Panc1 (cell line): ENCODE results near the gene KIAA0232. TPM values are rescaled to one million over a fixed set of nuclear protein-coding genes. Genes with fewer than 3 reads are reported as not detected.
"Not testable (repeated sequence)": the region's sequence is repeated elsewhere in the genome, so short reads cannot be mapped to it uniquely, and the experiment has no call there.

Experiments used
- ATAC-seq: fragments of 200-7000 bp; cut with Tn5 transposase; 2 replicates; pipeline ENCODE4 v1.9.1; 2020; ENCODE audit warnings: mild to moderate bottlenecking, moderate library complexity
- BruUV-seq: library from RNA; stranded (reverse); fragments of 400-500 nt; replicated peaks from 2 replicates; lab custom pipeline; 2021; lab: Mats Ljungman, UMichigan
- CTCF ChIA-PET: fragments of 300-600 bp; sonication (Branson Sonifier 250); formaldehyde crosslinking; loops from one replicate; lab custom pipeline; 2022; ENCODE audit warnings: antibody characterized with exemption; lab: Charles Lee
- POLR2A ChIA-PET: fragments of 300-600 bp; sonication (Branson Sonifier 250); formaldehyde crosslinking; loops from one replicate; lab custom pipeline; 2022; ENCODE audit warnings: antibody characterized with exemption; lab: Charles Lee
- DNase-seq: peaks from one replicate; pipeline ENCODE4 v3.0.0-alpha.2; 2010; ENCODE audit warnings: low read depth, low spot score
- H3K27ac ChIP-seq: 2 replicates; pipeline ENCODE4 v1.5.1; 2011; ENCODE audit warnings: mild to moderate bottlenecking, low read length, inconsistent platforms
- H3K27me3 ChIP-seq: fragments of 200-500 bp; sonication (Bioruptor generic); 2 replicates; pipeline ENCODE4 v1.6.0; 2014; ENCODE audit warnings: low read length, inconsistent platforms; ENCODE audit not compliant: control insufficient read depth, insufficient read depth
- H3K36me3 ChIP-seq: fragments of 200-500 bp; sonication (Bioruptor generic); 2 replicates; pipeline ENCODE4 v1.5.1; 2014; ENCODE audit warnings: inconsistent platforms, mild to moderate bottlenecking, low read length, moderate library complexity; ENCODE audit not compliant: control insufficient read depth, insufficient read depth
- H3K4me1 ChIP-seq: 2 replicates; pipeline ENCODE4 v1.5.1; 2011; ENCODE audit warnings: inconsistent platforms, mild to moderate bottlenecking, low read length, moderate library complexity; ENCODE audit not compliant: control insufficient read depth, insufficient read depth
- H3K4me3 ChIP-seq, 2 experiments: 2 replicates each; pipeline ENCODE4 v1.5.1; 2011 to 2012; ENCODE audit warnings: low read depth in 2 of 2, low read length in 2 of 2, mild to moderate bottlenecking in 2 of 2, inconsistent platforms in 1 of 2, moderate library complexity in 1 of 2
- H3K9me3 ChIP-seq: fragments of 200-500 bp; sonication (Bioruptor generic); 2 replicates; pipeline ENCODE4 v1.5.1; 2014; ENCODE audit warnings: low read depth, mild to moderate bottlenecking, inconsistent platforms, low read length, moderate library complexity; ENCODE audit not compliant: control insufficient read depth, insufficient read depth
- POLR2AphosphoS5 ChIP-seq: IDR thresholded peaks from 2 replicates; pipeline ENCODE4 v1.6.1; 2012; ENCODE audit warnings: mild to moderate bottlenecking, low read depth, low read length, moderate library complexity
- REST ChIP-seq, 2 experiments: IDR thresholded peaks; 2 replicates each; pipeline ENCODE4 v1.6.1; 2011 to 2012; ENCODE audit warnings: low read depth in 2 of 2, control low read depth in 1 of 2, low read length in 1 of 2, mild to moderate bottlenecking in 1 of 2, moderate library complexity in 1 of 2; ENCODE audit not compliant: insufficient read depth in 1 of 2
- SIN3A ChIP-seq: IDR thresholded peaks from 2 replicates; pipeline ENCODE4 v1.6.1; 2012; ENCODE audit warnings: low read depth, mild to moderate bottlenecking, low read length, moderate library complexity, borderline replicate concordance; ENCODE audit not compliant: insufficient read depth
- TCF7L2 ChIP-seq: IDR thresholded peaks from 2 replicates; pipeline ENCODE4 v1.6.1; 2011; ENCODE audit warnings: mild to moderate bottlenecking, low read depth, low read length, inconsistent platforms
- in situ Hi-C: cut with HindIII; loops from 2 replicates; pipeline ENCODE4 v1.10.0; 2016; ENCODE audit warnings: low sequenced_read_pairs, low pct_unique_long_range_greater_than_20kb
- intact Hi-C: fragments of 100-400 bp; cut with micrococcal nuclease; formaldehyde crosslinking; loops from one replicate; pipeline ENCODE4 v1.10.0; 2022; ENCODE audit not compliant: unreplicated experiment
- total RNA-seq: library from RNA; stranded (reverse); gene quantifications from one replicate; pipeline ENCODE4 v1.2.1, GENCODE V29; 2021; ENCODE audit not compliant: unreplicated experiment
- TF ChIP-seq, protein P1 (sequence below): fragments of 450-650 bp; IDR thresholded peaks from 2 replicates; pipeline ENCODE4 v1.5.1; 2017; ENCODE audit warnings: mild to moderate bottlenecking

The KIAA0232 gene
- total RNA-seq, 1 experiment from 2014 or later: 20.2 TPM

GRCh38 chr4:6889736-6890324 lies 107.3 kb downstream of the KIAA0232 start:
- Histone ChIP-seq H3K4me3 (no peak overlapping the region), H3K4me1 (no peaks in the 10 kb centered on the region), H3K9me3 (no peaks in the 10 kb centered on the region), H3K27ac (no peak overlapping the region), H3K36me3 (no peaks in the 10 kb centered on the region), H3K27me3 (no peaks in the 10 kb centered on the region)
- BruUV-seq: no TSS peak
- intact Hi-C loops (no loop called here), in situ Hi-C loops (no loop called here)
- TF ChIP-seq, protein P1, sequence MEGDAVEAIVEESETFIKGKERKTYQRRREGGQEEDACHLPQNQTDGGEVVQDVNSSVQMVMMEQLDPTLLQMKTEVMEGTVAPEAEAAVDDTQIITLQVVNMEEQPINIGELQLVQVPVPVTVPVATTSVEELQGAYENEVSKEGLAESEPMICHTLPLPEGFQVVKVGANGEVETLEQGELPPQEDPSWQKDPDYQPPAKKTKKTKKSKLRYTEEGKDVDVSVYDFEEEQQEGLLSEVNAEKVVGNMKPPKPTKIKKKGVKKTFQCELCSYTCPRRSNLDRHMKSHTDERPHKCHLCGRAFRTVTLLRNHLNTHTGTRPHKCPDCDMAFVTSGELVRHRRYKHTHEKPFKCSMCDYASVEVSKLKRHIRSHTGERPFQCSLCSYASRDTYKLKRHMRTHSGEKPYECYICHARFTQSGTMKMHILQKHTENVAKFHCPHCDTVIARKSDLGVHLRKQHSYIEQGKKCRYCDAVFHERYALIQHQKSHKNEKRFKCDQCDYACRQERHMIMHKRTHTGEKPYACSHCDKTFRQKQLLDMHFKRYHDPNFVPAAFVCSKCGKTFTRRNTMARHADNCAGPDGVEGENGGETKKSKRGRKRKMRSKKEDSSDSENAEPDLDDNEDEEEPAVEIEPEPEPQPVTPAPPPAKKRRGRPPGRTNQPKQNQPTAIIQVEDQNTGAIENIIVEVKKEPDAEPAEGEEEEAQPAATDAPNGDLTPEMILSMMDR: no peak
- TF ChIP-seq POLR2AphosphoS5 (no peak), REST (IDR thresholded peaks at IDR 0.05; ENCODE audit: insufficient read depth in 1 of 2, low read depth in 2 of 2, low read length in 1 of 2) (no peak), TCF7L2 (no peak), SIN3A (no peak)
- ATAC-seq (no peak), DNase-seq (no peak)
- ChIA-PET POLR2A (no interaction called here), CTCF (no interaction called here)

DNA sequence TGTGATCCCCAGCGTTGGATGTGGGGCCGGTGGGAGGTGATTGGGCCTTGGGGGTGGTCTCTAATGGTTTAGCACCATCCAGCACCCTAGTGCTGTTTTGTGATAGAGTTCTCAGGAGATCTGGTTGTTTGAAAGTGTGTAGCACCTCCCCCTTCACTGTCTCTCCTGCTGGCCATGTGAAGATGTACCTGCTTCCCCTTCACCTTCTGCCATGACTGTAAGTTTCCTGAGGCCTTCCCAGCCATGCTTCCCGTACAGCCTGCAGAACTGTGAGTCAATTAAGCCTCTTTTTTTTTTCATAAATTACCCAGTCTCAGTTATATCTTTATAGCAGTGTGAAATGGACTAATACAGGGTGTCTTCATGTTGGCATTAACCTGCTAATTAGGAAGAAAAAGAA lies 107.8 kb downstream of the KIAA0232 start:
- intact Hi-C loops (no loop called here), in situ Hi-C loops (no loop called here)
- POLR2A ChIA-PET: no interaction called here
- no TSS peak for BruUV-seq
- Histone ChIP-seq H3K9me3 (no peaks in the 10 kb centered on the region), H3K4me3 (no peak overlapping the region), H3K4me1 (no peaks in the 10 kb centered on the region), H3K27ac (no peak overlapping the region), H3K36me3 (no peaks in the 10 kb centered on the region), H3K27me3 (no peaks in the 10 kb centered on the region)
- DNase-seq (no peak), ATAC-seq (no peak)
- TF ChIP-seq TCF7L2 (no peak), SIN3A (no peak), REST (IDR thresholded peaks at IDR 0.05; ENCODE audit: insufficient read depth in 1 of 2, low read depth in 2 of 2, low read length in 1 of 2) (no peak), POLR2AphosphoS5 (no peak)
- TF ChIP-seq, protein P1: no peak
- CTCF ChIA-PET: no interaction called here

- H3K9me3 ChIP-seq, ATAC-seq, H3K4me3 ChIP-seq, in situ Hi-C loops, H3K27me3 ChIP-seq, H3K27ac ChIP-seq, BruUV-seq, intact Hi-C loops, CTCF ChIA-PET, DNase-seq, POLR2A ChIA-PET, H3K36me3 ChIP-seq, H3K4me1 ChIP-seq: not testable (repeated sequence)
Observed at GRCh38 chr4:6890971-6891370, 108.4 kb downstream of the KIAA0232 start.
